AG09319 (cell line): ENCODE results near the gene LGALS7B.
"Not testable (repeated sequence)": the region's sequence is repeated elsewhere in the genome, so short reads cannot be mapped to it uniquely, and the experiment has no call there.

ENCODE experiments used
- DNase-seq: peaks from one replicate; pipeline ENCODE4 v3.0.0-alpha.2; 2010; ENCODE audit warnings: low read depth; ENCODE audit errors: extremely low read depth
- CTCF ChIP-seq: IDR thresholded peaks from 2 replicates; pipeline ENCODE4 v1.5.1; 2011; ENCODE audit warnings: low read depth, mild to moderate bottlenecking, inconsistent platforms, low read length, moderate library complexity

The LGALS7B gene

DNA sequence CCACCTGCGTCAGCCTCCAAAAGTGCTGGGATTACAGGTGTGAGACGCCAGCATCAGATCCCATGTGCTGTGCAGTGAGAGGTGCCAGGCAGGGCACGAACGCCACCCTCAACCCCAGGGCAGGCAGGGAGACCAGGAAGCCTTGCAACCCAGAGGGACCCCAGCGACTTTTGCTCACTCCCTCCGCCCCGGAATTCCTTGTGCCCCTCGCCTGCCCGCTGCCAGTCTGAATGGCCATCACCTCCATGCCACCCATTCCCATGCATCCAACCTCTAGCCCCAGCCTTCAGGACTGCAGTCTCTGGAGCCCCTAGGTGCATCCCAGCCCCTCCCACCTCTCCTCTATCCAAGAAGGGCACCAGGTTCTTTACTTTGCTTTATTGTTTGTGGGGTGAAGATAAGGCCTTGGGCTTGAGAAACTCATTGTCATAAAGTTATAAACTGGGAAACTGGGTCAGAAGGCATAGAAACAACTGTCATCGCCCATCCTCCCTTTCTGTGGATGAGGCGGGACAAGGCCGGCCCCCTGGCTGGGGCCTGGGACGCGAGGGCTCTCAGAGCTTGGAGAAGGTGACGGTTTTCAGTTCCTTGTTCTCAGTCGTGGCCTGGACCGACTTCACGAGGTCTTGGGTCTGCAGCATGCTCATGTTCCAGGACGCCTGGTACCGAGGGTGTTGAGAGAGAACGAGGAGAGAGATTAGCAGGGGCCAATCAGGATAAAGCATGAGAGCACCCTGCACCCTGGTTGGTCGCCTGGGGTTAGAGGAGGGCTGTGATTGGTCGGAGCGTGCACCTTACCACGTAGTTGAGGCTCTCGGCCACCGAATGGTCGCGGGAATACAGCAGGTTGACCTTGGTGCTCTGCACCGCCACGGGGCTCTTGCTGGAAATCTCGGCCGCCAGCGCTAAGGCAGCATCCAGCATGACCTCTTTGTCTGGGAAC is 26.3 kb downstream of the LGALS7B start:
- TF ChIP-seq CTCF = no peak
- DNase-seq = no peak

GRCh38 chr19:38816131-38816750 is 27.2 kb downstream of the LGALS7B start:
- DNase-seq = no peak
- no peak for TF ChIP-seq CTCF

DNA sequence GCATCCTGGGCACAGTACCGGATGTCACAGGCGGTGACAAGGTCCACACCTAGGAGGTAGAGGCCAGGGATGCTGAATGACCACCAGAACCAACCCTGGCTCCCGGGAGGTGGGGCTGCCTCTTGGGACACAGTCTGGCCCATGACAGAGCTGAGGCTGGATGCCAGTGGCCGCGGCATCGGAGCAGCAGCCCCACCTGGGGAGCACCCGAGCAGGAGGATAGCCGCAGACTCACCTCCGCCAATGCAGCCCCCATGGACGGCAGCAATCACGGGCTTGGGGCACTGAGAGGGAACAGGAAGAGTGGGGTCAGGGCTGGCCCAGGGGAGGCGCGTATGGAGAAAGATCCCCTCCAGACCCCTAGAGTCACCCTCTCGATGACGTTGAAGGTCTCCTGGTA is 28.1 kb downstream of the LGALS7B start:
- no peak for TF ChIP-seq CTCF
- no peak for DNase-seq

DNA sequence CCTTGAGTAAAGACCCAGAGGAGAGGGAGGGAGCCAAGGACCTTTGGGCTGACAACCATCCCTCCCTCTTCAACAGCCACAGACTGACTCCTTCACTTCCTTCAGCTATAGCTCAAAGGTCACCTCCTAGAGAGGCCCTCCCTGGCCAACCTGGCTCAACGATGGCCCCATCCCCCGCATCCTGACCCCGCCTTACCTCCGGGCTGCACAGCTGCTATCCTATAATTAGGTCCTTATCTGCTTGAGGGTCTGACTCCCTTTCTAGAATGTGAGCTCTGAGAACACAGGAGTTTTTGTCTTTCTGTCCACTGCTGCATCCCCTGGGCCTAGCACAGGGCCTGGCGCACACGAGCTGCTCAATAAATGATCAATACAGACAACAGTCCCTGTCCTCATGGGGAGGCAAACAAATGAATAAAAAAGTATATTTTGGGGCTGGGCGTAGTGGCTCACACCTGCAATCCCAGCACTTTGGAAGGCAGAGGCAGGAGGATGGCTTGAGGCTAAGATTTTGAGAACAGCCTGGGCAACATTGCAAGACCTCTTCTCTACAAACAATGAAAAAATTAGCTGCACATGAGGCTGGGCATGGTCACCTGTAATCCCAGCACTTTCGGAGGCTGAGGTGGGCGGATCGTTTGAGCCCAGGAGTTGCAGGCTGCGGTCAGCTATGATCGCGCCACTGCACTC is 30.4 kb downstream of the LGALS7B start:
- no peak for DNase-seq
- no peak for TF ChIP-seq CTCF

- DNase-seq = not testable (repeated sequence)
Observed at GRCh38 chr19:38821230-38821825, 32.3 kb downstream of the LGALS7B start.

GRCh38 chr19:38825936-38826335 is 36.9 kb downstream of the LGALS7B start:
- not testable (repeated sequence) for DNase-seq

DNA sequence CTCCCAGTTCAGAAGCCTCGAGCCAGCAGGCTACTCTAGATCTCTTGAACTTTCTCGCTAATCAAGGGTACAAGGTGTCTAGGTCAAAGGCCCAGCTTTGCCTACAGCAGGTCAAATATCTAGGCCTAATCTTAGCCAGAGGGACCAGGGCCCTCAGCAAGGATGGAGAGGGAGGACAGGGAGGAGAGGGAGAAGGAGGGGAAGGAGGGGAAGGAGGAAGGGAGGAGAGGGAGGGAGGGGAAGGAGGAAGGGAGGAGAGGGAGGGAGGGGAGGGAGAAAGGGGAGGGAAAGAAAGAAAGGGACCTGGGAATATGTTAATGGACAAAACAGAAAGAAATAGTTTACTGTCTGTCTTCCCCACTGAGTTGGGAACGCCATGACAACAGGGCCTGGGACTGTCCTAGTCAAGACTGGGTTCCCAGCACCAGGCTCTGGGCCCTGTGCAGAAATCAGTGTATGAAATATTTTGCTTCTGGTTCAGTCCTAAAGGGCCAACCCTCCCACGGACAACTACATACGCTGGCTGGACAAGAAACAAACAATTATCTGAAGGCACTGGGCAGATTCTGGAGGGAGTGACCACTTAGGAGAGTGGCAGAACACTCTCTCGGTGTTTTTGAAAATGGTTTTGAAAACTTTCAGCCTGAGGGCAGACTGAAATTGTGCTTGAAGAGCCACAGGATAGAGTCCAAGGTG is 38.0 kb downstream of the LGALS7B start:
- TF ChIP-seq CTCF = no peak
- no peak for DNase-seq

- not testable (repeated sequence) for DNase-seq
Observed at GRCh38 chr19:38829203-38829602, 40.2 kb downstream of the LGALS7B start.
